H1 (cell line): ENCODE measurements around the gene C20orf202. TPM values are rescaled to one million over a fixed set of nuclear protein-coding genes. Genes with fewer than 3 reads are reported as not detected.

Experiments
- CTCF ChIA-PET: fragments of 300-600 bp; sonication (Branson Sonifier 250); formaldehyde crosslinking; loops from one replicate; lab custom pipeline; 2021; ENCODE audit not compliant: partially characterized antibody; lab: Charles Lee
- POLR2A ChIA-PET: fragments of 300-600 bp; sonication (Branson Sonifier 250); formaldehyde crosslinking; loops from one replicate; lab custom pipeline; 2021; ENCODE audit warnings: inconsistent platforms; ENCODE audit not compliant: partially characterized antibody; lab: Charles Lee
- DNase-seq, 2 experiments: peaks; one replicate each; pipeline versions ENCODE4 v3.0.0 to v3.0.0-alpha.2; 2010 to 2022; ENCODE audit warnings: low spot score in 2 of 2, low read depth in 1 of 2, mixed read lengths in 1 of 2
- FAIRE-seq: peaks from 2 replicates; lab custom pipeline; 2011; peaks lifted over from hg19 to GRCh38; lab: Jason Lieb, UNC
- H2AFZ ChIP-seq: 2 replicates; pipeline ENCODE4 v1.8.1; 2012; ENCODE audit warnings: low read length, inconsistent platforms
- H2AK5ac ChIP-seq: 2 replicates; pipeline ENCODE4 v1.6.1; 2013; ENCODE audit warnings: low read depth, low read length
- H2BK120ac ChIP-seq: replicated peaks from 2 replicates; pipeline ENCODE3; 2013; ENCODE audit warnings: low read depth, low read length, inconsistent platforms
- H2BK12ac ChIP-seq: 2 replicates; pipeline ENCODE4 v1.6.1; 2013; ENCODE audit warnings: low read depth, low read length
- H2BK15ac ChIP-seq: 2 replicates; pipeline ENCODE4 v1.6.1; 2013; ENCODE audit warnings: low read length
- H2BK20ac ChIP-seq: 2 replicates; pipeline ENCODE4 v1.6.1; 2013; ENCODE audit warnings: low read length
- H2BK5ac ChIP-seq: 2 replicates; pipeline ENCODE4 v1.6.1; 2013; ENCODE audit warnings: low read depth, low read length
- H3K14ac ChIP-seq: 2 replicates; pipeline ENCODE4 v1.6.1; 2013; ENCODE audit warnings: inconsistent platforms; ENCODE audit not compliant: insufficient read length
- H3K18ac ChIP-seq: 2 replicates; pipeline ENCODE4 v1.6.1; 2013; ENCODE audit warnings: low read length; ENCODE audit errors: extremely low read depth
- H3K23ac ChIP-seq: 2 replicates; pipeline ENCODE4 v1.6.1; 2013; ENCODE audit warnings: inconsistent platforms; ENCODE audit not compliant: insufficient read length
- H3K23me2 ChIP-seq: 2 replicates; pipeline ENCODE4 v1.6.1; 2013; ENCODE audit warnings: low read depth, low read length
- H3K27ac ChIP-seq: 2 replicates; pipeline ENCODE4 v1.6.1; 2011; ENCODE audit warnings: low read depth, low read length, inconsistent platforms
- H3K27me3 ChIP-seq, 4 experiments: replicated peaks in 1 of 4; 1 replicate in 1 of 4; 2 replicates in 3 of 4; pipeline versions ENCODE4 v1.6.1 to v1.8.1; 2011 to 2013; ENCODE audit warnings: low read length in 3 of 4, mild to moderate bottlenecking in 3 of 4, inconsistent platforms in 2 of 4, mixed read lengths in 2 of 4, moderate library complexity in 1 of 4; ENCODE audit not compliant: control insufficient read depth in 3 of 4, insufficient read depth in 3 of 4; ENCODE audit errors: extremely low read depth in 1 of 4
- H3K36me3 ChIP-seq, 4 experiments: 2 replicates each; pipeline versions ENCODE4 v1.6.1 to v1.8.1; 2011 to 2013; ENCODE audit warnings: mild to moderate bottlenecking in 4 of 4, low read length in 3 of 4, moderate library complexity in 2 of 4, control low read depth in 1 of 4, inconsistent platforms in 1 of 4; ENCODE audit not compliant: insufficient read depth in 4 of 4, control insufficient read depth in 2 of 4
- H3K4ac ChIP-seq: replicated peaks from 2 replicates; pipeline ENCODE3; 2013; ENCODE audit warnings: low read length, low read depth, mixed read lengths, inconsistent platforms; ENCODE audit not compliant: insufficient read length
- H3K4me1 ChIP-seq, 4 experiments: replicated peaks in 1 of 4; 1 replicate in 1 of 4; 2 replicates in 3 of 4; pipeline versions ENCODE4 v1.6.1 to v1.8.1; 2011 to 2013; ENCODE audit warnings: low read length in 3 of 4, inconsistent platforms in 2 of 4, mixed read lengths in 1 of 4; ENCODE audit not compliant: insufficient read depth in 4 of 4, control insufficient read depth in 3 of 4
- H3K4me2 ChIP-seq, 2 experiments: 2 replicates each; pipeline versions ENCODE4 v1.6.1 to v1.8.1; 2011 to 2013; ENCODE audit warnings: low read depth in 2 of 2, low read length in 2 of 2, control low read depth in 1 of 2, inconsistent platforms in 1 of 2, mild to moderate bottlenecking in 1 of 2; ENCODE audit not compliant: insufficient read depth in 1 of 2
- H3K4me3 ChIP-seq, 4 experiments: fragments of 200-600, 300-600 bp in 1 of 4; sonication (generic), shearing (Covaris generic), sonication (Bioruptor Twin) in 1 of 4; 2 replicates each; pipeline versions ENCODE4 v1.5.1 to v1.8.1; 2011 to 2016; ENCODE audit warnings: low read length in 4 of 4, low read depth in 3 of 4, control low read depth in 2 of 4, inconsistent platforms in 2 of 4, mild to moderate bottlenecking in 2 of 4, mixed read lengths in 1 of 4, moderate library complexity in 1 of 4; ENCODE audit not compliant: insufficient read depth in 2 of 4; ENCODE audit errors: extremely low read depth in 1 of 4
- H3K56ac ChIP-seq: replicated peaks from 2 replicates; pipeline ENCODE3; 2013; ENCODE audit warnings: low read depth, mild to moderate bottlenecking, mixed read lengths, low read length, inconsistent platforms; ENCODE audit not compliant: insufficient read length
- H3K79me1 ChIP-seq: 2 replicates; pipeline ENCODE4 v1.6.1; 2013; ENCODE audit warnings: low read depth, low read length, control low read depth
- H3K79me2 ChIP-seq, 2 experiments: 2 replicates each; pipeline versions ENCODE4 v1.6.1 to v1.8.1; 2012 to 2013; ENCODE audit warnings: low read length in 2 of 2, mild to moderate bottlenecking in 2 of 2, inconsistent platforms in 1 of 2; ENCODE audit not compliant: insufficient read depth in 2 of 2, control insufficient read depth in 1 of 2
- H3K9ac ChIP-seq, 4 experiments: replicated peaks in 1 of 4; 1 replicate in 1 of 4; 2 replicates in 3 of 4; pipeline versions ENCODE4 v1.6.1 to v1.8.1; 2011 to 2013; ENCODE audit warnings: low read depth in 3 of 4, low read length in 3 of 4, control low read depth in 2 of 4, mild to moderate bottlenecking in 2 of 4, moderate library complexity in 2 of 4, inconsistent platforms in 1 of 4; ENCODE audit errors: extremely low read depth in 1 of 4
- H3K9me3 ChIP-seq, 2 experiments: 2 replicates each; pipeline versions ENCODE4 v1.6.1 to v1.8.1; 2012 to 2013; ENCODE audit warnings: mild to moderate bottlenecking in 2 of 2, moderate library complexity in 2 of 2, control low read depth in 1 of 2, inconsistent platforms in 1 of 2, low read depth in 1 of 2, low read length in 1 of 2, mixed read lengths in 1 of 2; ENCODE audit not compliant: insufficient read depth in 2 of 2
- H4K20me1 ChIP-seq, 2 experiments: replicated peaks in 1 of 2; 2 replicates each; pipeline versions ENCODE3 to v1.8.1; 2011 to 2013; ENCODE audit warnings: inconsistent platforms in 2 of 2, low read length in 2 of 2, mild to moderate bottlenecking in 1 of 2; ENCODE audit not compliant: insufficient read depth in 2 of 2, control insufficient read depth in 1 of 2
- H4K5ac ChIP-seq: 2 replicates; pipeline ENCODE4 v1.6.1; 2013; ENCODE audit warnings: low read length, low read depth, mixed read lengths, inconsistent platforms; ENCODE audit not compliant: insufficient read length
- H4K8ac ChIP-seq: 2 replicates; pipeline ENCODE4 v1.8.0; 2013; ENCODE audit warnings: mild to moderate bottlenecking, moderate library complexity, low read length, inconsistent platforms; ENCODE audit not compliant: insufficient read depth; ENCODE audit errors: extremely low read depth
- H4K91ac ChIP-seq: replicated peaks from 2 replicates; pipeline ENCODE3; 2013; ENCODE audit warnings: low read length, mixed read lengths, inconsistent platforms; ENCODE audit not compliant: insufficient read length
- ASH2L ChIP-seq: fragments of 200-600, 300-600 bp; sonication (generic); IDR thresholded peaks from one replicate; pipeline ENCODE4 v1.7.1; 2017; ENCODE audit warnings: low read length
- BACH1 ChIP-seq: IDR thresholded peaks from 2 replicates; pipeline ENCODE4 v1.6.1; 2012; ENCODE audit warnings: low read length, improper control_type of control experiment
- CBX5 ChIP-seq: fragments of 300-800, 300-1000 bp; sonication (generic); IDR thresholded peaks from 2 replicates; pipeline ENCODE4 v1.7.1; 2016; ENCODE audit warnings: antibody characterized with exemption, low read length, low read depth
- CREB1 ChIP-seq: IDR thresholded peaks from 2 replicates; pipeline ENCODE4 v1.6.1; 2012; ENCODE audit warnings: inconsistent platforms
- FOSL1 ChIP-seq: IDR thresholded peaks from 2 replicates; pipeline ENCODE4 v1.6.1; 2011; ENCODE audit warnings: mild to moderate bottlenecking, low read depth, low read length, moderate library complexity; ENCODE audit not compliant: insufficient read depth
- HDAC6 ChIP-seq: IDR thresholded peaks from one replicate; pipeline ENCODE4 v1.7.1; 2012; ENCODE audit warnings: low read depth, mild to moderate bottlenecking, inconsistent platforms, low read length, moderate library complexity
- MAX ChIP-seq: IDR thresholded peaks from 2 replicates; pipeline ENCODE4 v1.6.1; 2012; ENCODE audit warnings: inconsistent platforms
- NANOG ChIP-seq: IDR thresholded peaks from 2 replicates; pipeline ENCODE4 v1.6.1; 2011; ENCODE audit warnings: low read length, low read depth, mild to moderate bottlenecking, inconsistent platforms; ENCODE audit not compliant: insufficient read depth, poor library complexity, severe bottlenecking
- RBBP5 ChIP-seq: IDR thresholded peaks from 2 replicates; pipeline ENCODE4 v1.7.1; 2012; ENCODE audit warnings: low read depth, mild to moderate bottlenecking, inconsistent platforms, low read length, moderate library complexity, borderline replicate concordance
- SP2 ChIP-seq: IDR thresholded peaks from 2 replicates; pipeline ENCODE4 v1.6.1; 2012; ENCODE audit warnings: mild to moderate bottlenecking, low read length, inconsistent platforms
- SUZ12 ChIP-seq: fragments of 200-600 bp; sonication (generic); IDR thresholded peaks from 2 replicates; pipeline ENCODE4 v1.6.1; 2012; ENCODE audit warnings: mild to moderate bottlenecking, inconsistent platforms, low read length, moderate library complexity, mixed read lengths
- TAF7 ChIP-seq: optimal IDR thresholded peaks from 2 replicates; pipeline ENCODE3; 2011; ENCODE audit warnings: low read depth, mild to moderate bottlenecking, inconsistent platforms, low read length, moderate library complexity, borderline replicate concordance
- polyA plus RNA-seq, 7 experiments: library from polyadenylated mRNA; depleted of rRNA in 3 of 7; stranded (reverse) in 5 of 7; unstranded in 2 of 7; fragments of >200 nt in 5 of 7; fragments of 200-250 nt in 2 of 7; gene quantifications; 1 replicate in 5 of 7; 2 replicates in 1 of 7; 4 replicates in 1 of 7; pipeline versions ENCODE4 v1.2.1 to v1.2.3, GENCODE V29; 2011 to 2013; ENCODE audit warnings: missing spikeins in 2 of 7, mixed read lengths in 2 of 7
- total RNA-seq: library from RNA; stranded (reverse); fragmentation: NEBNext Ultra II Directional; extraction: Animal tissue kit (Norgen Biotek cat#: 25700); gene quantifications from 2 replicates; pipeline ENCODE4 v1.2.1, GENCODE V29; 2021

C20orf202 gene
- total and polyA plus RNA-seq, 2 of the 8 experiments (the other 6 are each of a cell fraction or from before 2014, with no cell fraction given), result 0.12 TPM; not detected in 1

- no peaks in the 10 kb centered on the region for H3K9me3 ChIP-seq
- H4K20me1 ChIP-seq, result no peaks in the 10 kb centered on the region
- no peak overlapping the region for H2AK5ac ChIP-seq
- H3K27ac ChIP-seq, result no peak overlapping the region
- H3K23ac ChIP-seq, result no peak overlapping the region
- H3K27me3 ChIP-seq, result no peaks in the 10 kb centered on the region
- no peak overlapping the region for H4K5ac ChIP-seq
- TF ChIP-seq MAX, result no peak
- TF ChIP-seq TAF7, result no peak
- no peak for TF ChIP-seq CREB1
- no peak for TF ChIP-seq CBX5
- no peak for TF ChIP-seq SP2
- TF ChIP-seq RBBP5, result no peak
- TF ChIP-seq NANOG, result no peak
- TF ChIP-seq BACH1, result no peak
- TF ChIP-seq SUZ12, result no peak
- no peak for TF ChIP-seq ASH2L
- TF ChIP-seq HDAC6, result no peak
- TF ChIP-seq FOSL1, result no peak
- no peaks in the 10 kb centered on the region for H3K79me2 ChIP-seq
- H3K9ac ChIP-seq, result no peak overlapping the region
- H2BK15ac ChIP-seq, result no peak overlapping the region
- POLR2A ChIA-PET, result interaction anchor here (1.0 to 1.1 kb wide), 2 partner anchors 16 to 70 kb away, joined by 3 to 5 read pairs; partner anchors contain the start of gene RAD21L1
- H4K8ac ChIP-seq, result no peak overlapping the region
- CTCF ChIA-PET, result interaction anchor here (0.6 to 1.5 kb wide), 2 partner anchors 11 to 65 kb away, joined by 3 to 4 read pairs; no protein-coding TSS in a partner anchor
- no peak overlapping the region for H2BK5ac ChIP-seq
- H3K4me1 ChIP-seq, result no peaks in the 10 kb centered on the region
- H3K4me2 ChIP-seq, result no peak overlapping the region
- no peak overlapping the region for H3K56ac ChIP-seq
- no peak overlapping the region for H2BK20ac ChIP-seq
- H2BK12ac ChIP-seq, result no peak overlapping the region
- H3K4ac ChIP-seq, result no peak overlapping the region
- no peaks in the 10 kb centered on the region for H3K79me1 ChIP-seq
- no peaks in the 10 kb centered on the region for H3K36me3 ChIP-seq
- no peak for DNase-seq
- H3K18ac ChIP-seq, result no peak overlapping the region
- H3K23me2 ChIP-seq, result no peaks in the 10 kb centered on the region
- no peak overlapping the region for H3K14ac ChIP-seq
- H2AFZ ChIP-seq, result no peak overlapping the region
- no peak overlapping the region for H3K4me3 ChIP-seq
- no peak overlapping the region for H2BK120ac ChIP-seq
- no peak overlapping the region for H4K91ac ChIP-seq
- no peak for FAIRE-seq
Observed at GRCh38 chr20:1241456-1241855, 38.2 kb downstream of the C20orf202 start.
